Measurements from ENCODE around the gene SGO2.

DNA sequence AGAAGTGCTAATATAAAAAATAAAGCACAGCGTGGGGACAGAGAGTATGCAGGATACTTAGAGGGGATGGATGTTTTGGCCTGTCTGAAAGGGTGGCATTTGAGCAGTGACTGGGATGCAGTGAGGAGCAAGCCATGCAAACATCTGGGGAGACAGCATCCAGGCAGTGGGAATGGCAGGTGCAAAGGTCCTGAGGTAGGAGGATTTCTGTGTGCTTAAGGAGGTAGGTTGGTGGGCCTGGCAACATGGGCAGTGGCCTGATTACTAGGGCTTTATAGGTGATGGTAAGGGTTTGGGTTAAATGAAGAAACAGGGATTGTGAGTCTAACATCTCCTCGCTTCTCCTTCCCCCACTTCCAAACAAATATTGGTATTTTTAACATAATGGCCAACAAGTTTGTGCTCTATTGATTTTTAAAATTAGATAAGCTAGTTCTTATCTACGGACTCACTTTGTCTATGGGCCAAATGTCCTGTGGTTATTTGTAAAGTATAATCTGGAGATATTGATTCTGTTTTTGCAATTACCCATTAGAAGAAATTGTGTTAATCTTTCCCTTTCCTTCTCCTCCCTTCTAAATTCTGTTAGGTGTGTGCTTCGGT lies 62.2 kb downstream of the SGO2 start:
- TF ChIP-seq, protein P1, sequence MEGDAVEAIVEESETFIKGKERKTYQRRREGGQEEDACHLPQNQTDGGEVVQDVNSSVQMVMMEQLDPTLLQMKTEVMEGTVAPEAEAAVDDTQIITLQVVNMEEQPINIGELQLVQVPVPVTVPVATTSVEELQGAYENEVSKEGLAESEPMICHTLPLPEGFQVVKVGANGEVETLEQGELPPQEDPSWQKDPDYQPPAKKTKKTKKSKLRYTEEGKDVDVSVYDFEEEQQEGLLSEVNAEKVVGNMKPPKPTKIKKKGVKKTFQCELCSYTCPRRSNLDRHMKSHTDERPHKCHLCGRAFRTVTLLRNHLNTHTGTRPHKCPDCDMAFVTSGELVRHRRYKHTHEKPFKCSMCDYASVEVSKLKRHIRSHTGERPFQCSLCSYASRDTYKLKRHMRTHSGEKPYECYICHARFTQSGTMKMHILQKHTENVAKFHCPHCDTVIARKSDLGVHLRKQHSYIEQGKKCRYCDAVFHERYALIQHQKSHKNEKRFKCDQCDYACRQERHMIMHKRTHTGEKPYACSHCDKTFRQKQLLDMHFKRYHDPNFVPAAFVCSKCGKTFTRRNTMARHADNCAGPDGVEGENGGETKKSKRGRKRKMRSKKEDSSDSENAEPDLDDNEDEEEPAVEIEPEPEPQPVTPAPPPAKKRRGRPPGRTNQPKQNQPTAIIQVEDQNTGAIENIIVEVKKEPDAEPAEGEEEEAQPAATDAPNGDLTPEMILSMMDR (IDR thresholded peaks at IDR 0.05) = no peak
- TF ChIP-seq POLR2AphosphoS5 (IDR thresholded peaks at IDR 0.05) = no peak
- no peak for TF ChIP-seq POLR2A (IDR thresholded peaks at IDR 0.05)
